Activated CD4-positive, CD25-positive, alpha-beta regulatory T cell treated with anti-CD3 and anti-CD28 coated beads, Interleukin-2, amount 50 U/mL, for 72 hours (primary cell): Measurements from ENCODE around the gene CHMP4A.

Experiments used
- DNase-seq: peaks from one replicate; pipeline ENCODE4 v3.0.0; 2021

Gene CHMP4A, protein sequence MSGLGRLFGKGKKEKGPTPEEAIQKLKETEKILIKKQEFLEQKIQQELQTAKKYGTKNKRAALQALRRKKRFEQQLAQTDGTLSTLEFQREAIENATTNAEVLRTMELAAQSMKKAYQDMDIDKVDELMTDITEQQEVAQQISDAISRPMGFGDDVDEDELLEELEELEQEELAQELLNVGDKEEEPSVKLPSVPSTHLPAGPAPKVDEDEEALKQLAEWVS

DNA sequence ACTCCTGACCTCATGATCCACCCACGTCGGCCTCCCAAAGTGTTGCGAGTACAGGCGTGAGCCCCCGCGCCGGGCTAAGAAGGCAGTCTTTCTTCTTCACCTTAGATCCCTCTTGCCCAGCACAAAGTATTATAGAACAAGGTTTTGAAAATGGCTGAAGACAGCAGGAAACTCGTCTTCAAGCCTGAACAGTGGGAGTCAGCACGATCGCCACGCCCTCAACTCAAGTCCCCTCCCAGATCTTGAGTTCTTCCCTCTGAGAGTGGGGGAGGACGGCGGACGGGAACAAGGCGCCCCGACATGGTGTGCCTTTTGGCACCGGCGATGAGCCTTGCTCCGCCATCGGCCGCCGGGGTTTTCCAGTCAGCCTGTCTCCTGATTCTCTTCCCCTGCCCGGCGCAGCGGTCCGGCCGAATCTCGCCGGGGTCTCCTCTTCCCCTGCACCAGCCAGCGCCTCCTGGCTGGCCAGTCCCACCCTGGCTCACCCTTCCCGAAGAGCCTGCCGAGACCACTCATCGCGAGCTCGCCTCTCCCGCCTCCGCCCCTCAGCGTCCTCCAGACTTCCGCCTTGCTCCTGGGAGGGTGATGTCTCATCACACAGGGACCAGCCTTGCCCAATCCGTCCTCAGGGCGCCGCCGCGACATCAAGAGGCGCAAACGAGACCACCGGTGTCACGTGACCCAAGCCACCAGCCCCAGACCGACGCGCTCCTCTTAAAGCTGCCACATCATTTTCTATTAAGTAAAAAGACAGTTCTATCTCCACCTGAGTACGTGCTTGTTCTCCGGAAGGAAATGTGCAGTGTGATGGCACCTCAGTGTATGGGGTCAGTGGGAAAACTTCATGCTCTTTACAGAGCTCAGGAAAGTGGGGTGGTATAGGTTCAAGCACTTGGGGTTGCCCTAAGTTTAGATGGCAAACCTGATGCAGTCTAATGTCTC is at the start of gene CHMP4A:
TSS of gene CHMP4A (minus strand) at position 565 of the 942 bp plus-strand sequence. CDS start at position 516, 49 bp downstream.
- peak; percentile 91 for DNase-seq

DNA sequence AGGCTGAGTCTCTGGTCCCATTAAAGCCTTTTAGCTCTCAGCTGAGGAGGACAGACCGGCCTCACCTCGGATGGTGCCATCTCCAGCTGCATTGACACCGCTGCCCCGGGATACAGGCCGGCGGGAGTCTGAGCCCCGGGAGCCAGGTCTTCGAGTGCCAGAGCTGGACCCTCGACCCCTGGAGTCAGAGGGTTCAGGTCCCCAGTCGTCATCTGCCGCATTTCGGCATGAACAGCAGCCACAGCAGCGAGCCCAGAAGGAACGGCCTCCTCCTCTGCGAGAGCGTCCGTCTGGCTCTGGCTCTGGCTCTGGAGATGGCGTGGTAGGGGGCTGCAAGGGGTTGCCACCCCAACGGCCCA is 48.7 kb upstream of the CHMP4A start:
- no peak for DNase-seq

DNA sequence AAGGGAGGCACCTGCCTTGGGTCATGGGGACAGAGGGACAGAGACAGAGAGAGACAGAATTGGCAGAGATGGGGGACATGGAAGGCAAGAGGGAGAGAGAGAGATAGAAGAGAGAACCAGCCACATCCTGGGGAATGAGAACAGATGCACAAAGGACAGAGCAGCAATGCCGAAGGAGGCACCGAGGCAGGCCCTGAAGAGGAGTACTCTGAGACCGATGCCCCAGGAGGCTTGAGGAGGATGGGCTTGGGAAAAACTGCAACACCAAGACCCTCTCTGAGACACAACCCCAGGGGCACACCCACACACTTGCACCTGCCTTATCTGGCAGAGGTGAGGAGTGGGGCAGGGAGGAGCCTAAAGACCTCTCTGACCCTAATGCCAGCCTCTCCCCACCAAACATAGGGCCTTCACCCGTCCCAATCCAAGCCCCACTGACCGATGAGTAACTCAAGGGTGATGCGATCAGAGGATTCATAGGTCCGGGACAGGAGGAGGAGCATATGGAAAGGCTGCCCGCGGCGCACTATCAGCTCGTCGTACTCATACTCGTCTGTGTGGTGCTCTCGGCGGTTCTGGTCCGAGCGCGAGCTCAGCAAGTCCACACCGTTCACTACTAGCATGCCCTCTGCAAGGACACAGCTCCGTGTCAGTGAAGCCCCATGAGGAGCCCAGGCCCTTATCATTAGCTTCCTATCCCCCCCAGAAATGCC is 48.1 kb upstream of the CHMP4A start:
- no peak for DNase-seq

DNA sequence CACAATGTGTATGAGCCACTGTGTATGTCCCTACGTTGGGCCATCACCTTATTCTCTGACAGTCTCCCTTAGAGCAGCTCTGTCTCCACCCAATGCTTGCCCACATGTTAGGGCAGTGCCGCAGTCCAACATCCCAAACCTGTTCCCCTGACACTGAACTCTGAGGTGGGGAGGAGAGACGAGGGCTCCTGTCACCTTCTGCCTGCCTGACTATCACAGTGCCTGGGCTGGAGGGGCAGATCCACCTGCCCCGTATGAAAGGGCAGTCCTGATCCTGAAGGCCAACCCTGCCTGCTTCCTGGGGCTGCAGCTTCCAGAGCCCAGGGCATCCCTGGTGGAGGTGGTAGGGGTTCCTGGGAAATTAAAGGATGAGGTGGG is 47.5 kb upstream of the CHMP4A start:
- DNase-seq, result no peak

DNA sequence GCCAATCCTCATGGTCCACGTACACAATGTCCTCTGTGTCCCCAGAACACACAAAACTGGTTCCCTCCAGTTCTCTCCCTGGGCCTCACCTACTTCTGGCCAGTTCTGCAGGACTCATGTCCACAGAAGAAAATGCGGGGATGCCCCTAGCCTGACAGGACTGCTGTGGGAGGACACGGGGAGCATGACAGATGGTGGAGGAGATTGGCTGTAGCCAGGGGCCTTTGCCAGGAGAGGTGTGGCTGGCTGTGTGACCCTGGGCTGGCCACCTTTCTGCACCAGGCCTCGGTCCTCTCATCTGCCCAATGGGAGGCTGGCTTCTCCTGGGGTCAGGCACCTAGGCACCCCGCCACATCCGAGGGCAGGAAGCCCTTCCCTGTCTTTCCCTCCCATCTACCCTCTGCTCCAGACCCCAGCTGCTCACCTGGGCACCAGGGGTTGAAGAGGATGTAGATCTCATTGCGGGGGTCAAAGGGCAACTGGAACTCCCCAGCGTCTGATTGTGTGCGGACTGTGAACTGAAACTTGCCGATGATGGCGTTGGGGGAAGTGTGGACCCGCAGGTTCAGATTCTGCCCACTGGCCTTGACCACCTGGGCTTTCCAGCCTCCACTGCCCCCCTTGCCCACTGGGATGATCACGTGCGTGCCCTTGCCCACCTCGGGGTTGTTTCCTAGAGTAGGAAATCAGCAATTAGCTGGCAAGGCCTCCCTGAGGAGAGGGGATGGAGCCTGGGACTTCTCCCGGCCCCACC is 46.9 kb upstream of the CHMP4A start:
- no peak for DNase-seq

DNA sequence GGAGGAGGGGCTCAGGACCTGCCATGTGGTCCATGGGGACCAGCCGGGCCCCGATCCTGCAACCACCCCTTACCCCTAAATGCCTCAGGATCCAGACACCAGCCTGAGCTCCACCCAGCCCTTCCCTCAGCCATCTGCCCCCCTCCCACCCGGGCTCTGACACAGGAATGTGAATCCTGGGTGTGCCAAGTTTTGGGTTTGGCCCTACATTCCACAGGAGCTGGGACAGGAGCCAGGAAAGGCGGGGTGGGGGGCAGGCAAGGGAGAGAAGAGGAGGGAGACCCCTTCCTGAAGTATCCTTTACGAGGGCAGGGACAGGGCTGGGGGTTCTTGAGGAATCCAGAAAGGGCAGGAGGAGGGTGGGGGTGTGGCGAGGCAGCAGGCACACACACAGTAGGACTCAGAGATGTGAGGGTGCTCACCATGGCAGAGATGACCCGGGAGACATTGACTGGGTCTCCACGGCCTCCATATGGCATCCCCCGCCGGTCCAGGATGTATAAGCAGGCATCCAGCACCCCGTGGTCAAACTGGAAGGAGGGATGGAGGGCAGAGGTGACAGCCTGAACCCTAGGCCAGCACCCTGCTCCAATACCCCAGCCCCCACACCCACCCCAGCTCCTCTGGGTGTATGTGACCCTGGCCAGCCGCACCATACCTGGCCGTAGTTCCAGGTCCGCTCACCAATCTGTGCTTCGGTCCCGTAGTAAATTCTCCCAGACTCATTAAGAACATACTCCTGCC is 46.2 kb upstream of the CHMP4A start:
- no peak for DNase-seq

DNA sequence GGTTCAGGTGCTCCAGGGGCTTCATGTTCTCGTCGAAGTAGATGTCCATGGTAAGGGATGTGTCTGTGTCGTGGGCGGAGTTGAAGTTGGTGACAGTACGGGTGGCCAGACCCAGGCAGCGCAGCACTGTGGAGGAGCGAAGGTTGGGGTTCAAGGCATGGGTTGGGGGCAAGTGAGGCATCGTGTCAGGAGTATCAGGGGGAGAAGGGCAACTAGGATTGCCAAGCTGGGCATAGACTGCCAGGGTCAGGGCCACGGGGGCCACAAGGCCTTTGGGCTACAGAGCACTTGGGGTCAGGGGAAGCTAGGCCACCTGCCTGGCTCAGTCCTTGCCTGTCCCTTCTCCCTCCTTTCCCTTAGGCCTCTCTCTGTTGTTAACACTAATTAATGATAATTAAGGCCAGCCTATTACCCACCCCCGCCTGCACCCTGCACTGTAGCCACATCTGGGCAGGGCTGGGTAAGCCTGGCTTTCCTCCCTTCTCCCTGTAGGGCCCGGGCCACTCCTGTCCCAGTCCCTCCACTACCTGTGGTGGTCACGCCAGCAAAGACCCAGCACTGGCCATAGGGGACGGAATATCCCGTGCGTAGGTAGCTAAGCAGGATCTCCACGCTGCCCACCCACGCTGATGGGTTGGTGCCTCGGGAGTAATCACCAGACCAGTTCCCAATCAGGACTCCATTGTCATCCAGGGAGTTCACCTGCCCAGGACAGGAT is 45.4 kb upstream of the CHMP4A start:
- no peak for DNase-seq

DNA sequence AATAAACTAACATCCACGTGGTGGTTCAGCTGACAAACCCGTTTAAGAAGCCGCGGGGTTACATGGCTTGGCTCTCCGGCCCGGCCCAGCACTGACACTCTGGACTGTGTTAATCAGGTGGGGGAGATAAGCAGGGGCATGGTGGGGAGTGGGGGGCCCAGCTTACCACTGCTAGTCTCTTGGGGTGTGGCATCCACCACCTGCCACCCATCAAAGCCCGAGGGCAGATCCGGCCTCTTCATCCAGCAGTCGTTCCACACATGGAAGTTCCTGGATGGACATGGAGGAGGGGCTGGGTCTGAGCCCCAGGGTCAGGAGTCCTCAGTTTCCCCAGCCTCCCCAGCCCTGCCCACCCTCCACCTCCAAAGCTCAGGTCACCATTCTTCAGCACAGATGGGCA is 44.8 kb upstream of the CHMP4A start:
- DNase-seq, result no peak

DNA sequence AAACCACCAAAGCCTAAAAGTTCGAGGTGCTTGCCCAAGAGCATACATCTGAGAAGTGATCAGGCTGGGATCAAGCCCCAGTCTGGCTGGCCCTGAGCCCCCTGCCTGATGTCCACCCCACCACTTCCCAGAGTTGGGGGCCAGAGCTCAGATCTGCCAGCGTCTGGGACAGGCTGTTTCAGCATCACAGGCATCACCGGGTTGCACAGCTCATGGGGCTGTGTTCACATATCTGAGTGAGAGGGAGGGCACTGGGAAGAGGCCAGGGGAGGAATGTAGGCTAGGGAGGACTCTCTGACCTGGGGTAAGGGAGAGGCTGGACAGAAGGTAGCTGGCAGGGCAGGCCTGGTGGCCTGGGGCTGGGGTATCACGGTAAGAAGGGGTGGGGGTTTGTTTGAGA is 43.7 kb upstream of the CHMP4A start:
- no peak for DNase-seq

DNA sequence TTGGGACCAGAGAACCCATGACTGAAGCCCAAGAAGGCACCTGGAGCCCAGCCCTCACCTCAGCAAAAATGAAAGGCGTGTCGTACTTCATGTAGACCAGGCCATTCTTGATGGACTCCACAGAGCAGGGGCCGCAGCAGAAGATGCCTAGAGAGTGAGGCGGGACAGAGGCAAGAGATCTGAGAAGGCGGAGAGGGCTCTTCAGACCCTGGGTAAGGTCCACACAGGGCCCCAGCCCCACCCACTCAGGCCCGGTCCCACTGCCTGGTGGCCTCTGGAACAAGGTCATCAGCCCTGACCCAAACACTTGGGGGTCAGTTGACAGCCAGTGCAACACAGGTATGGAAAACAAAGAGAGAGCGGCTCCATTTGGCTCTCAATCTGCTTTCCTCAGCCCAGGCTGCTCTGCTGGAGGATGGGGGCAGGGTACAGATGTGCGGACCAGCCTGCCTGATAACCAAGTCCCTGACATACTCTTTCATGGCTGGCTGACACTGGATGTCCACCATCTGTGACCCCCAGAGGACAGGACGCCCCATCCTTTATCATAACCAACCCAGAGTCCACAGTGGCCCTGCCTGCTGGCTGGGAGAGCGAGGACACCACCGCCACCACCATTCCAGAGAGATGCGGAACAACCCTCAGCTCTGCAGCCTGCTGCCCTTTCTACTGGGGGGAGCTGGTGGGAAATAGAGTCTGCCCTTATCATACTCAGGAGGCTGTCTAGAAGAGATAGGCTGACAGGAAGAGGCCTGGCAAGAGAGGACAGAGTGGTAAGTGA is 42.8 kb upstream of the CHMP4A start:
- no peak for DNase-seq

DNA sequence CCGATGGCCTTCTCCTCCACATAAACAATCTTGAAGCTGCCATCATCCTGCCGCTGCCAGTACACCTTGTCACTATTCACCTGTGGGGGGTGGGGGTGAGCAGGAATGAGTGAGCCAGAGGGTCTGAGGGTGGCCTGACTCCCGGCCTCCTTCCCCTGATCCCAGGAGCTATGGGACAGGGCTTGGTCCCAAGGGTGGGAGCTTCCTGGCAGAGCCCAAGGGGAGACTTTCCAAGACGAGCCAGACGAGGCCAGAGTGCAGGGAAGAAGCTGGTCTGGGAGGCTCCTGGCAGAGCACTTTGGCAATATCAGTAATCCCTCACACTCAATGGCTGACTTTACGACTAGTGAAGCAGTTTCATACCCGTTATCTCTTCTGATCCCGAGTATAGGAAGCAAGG is 42.1 kb upstream of the CHMP4A start:
- DNase-seq, result no peak

DNA sequence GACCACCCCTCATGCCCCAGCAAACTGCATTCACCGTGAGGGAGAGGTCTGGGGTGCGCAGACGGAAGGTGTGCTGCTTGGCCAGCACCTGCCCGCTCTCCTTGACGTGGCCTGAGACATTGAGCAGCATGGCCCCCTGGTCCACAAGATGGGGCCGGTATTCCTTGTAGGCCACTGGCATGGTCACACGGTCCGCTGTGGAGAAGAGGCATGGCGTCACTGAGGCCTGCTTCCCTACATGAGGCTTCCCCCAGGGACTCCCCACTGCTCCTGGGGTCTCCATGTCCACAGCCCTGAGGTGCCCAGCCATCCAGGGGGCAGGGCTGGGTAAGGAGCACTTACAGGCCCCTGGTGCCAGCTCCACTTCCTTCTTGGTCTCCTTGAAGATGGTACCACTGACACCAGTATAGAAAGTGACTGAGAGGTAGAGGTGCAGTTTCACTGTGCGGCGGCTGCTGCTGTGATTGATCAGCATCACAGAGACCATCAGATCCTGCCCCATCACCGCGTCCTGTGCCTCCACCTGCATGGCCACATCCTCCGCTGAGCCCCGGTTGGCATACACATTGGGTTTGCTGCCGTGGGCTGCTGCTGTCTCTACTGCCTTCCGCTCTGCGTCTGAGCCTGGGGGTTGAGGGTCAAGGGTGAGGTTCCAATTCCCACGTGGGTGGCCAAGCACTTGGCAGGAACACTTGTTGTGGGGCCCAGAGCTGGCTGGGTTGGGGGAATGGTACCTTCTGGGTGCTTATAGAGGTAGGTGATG is 41.5 kb upstream of the CHMP4A start:
- no peak for DNase-seq

DNA sequence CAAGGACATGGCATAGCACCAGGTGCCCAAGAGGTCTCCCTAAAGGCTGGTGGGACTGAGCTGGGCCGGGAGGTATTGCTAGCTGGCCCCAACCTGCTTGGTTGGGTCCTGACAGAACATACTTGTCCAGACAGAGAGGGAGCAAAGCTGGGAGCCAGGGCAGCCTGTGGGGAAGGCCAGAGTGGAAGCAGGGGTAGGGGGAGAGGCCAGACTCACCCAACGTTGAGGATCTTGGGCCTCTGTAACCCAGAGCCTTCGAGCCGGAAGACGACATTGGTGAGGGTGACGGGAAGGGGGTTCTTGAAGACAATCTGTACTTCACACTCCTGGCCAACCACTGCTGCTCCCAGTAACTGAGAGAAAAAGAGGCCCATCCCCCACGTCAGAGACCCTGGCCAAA is 40.6 kb upstream of the CHMP4A start:
- DNase-seq, result no peak

DNA sequence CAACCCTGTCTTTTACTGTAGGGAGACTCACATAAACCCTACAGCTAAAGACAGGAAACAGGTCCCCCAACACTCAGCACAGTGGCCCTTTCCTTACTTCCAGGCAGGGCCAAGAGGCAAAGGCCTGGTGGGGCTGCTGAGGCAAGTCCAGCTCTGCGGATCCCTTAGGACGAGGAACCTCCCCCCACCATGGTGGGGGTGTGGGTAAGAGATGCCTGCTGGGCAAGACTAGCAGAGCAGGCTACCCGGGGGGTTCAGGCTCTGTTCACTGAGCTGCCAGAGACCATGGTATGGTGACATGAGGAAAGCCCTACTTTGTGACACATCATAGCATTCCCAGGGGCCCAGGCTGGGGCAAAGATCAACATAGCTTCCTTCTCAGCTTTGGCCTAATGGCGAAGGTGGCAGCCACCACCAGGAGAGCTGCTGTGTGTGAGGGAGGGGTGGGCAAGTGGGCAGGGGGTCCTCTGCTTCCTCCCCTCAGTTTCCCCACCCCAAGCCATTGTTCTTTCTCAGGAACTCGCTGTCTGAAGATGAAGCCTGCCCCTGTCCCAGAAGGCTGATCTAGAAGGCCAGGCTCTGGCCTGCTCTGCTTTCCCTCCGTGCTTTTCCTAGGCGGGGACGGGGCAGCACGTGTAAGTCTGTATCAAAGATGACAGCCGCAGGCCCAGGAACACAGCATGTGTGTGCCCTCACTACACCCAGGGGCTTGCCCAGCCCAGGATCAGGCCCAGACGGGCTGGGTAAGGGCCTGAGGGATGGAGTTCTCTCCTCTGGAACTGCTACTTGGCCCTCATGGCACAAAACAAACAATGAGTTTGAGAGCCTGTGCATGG is 39.2 kb upstream of the CHMP4A start:
- DNase-seq, result no peak

DNA sequence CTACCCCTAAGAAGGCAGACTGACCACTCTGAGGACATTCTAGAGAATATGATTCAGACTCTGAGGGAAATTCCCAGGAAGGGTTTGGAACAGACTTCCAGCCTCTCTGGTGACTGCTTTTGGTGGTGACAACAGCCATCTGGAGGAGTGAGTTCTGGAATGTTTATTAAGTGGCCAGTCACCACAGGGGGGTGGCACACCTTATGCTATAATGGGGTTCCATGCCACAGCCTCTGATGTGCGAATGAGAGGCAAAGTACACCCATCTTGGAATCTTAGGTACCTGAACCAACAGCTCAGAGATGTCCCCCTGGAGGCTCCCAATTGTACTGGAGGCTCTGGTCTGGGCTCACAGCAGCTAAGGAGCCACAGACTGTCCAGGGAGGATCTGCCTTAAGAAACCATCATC is 38.6 kb upstream of the CHMP4A start:
- DNase-seq, result no peak

DNA sequence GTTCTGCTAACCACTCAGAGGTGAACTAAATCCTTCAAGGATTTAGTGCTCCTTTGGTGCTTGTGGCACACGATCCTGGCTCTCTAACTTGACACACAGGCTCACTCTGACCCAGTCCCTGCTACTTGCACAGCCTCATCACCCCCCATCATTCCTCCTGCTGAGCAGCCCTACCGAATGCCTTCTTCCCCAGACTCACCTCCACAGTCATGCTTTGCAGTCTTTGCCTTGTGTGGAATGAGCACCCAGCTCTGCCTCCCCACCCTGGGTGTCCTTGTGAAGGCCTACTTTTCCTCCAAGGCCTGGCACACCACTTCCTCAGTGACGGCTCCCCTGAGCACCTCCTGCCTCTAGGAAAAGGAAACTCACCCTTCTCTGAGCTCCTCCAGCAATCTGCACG is 37.1 kb upstream of the CHMP4A start:
- no peak for DNase-seq

DNA sequence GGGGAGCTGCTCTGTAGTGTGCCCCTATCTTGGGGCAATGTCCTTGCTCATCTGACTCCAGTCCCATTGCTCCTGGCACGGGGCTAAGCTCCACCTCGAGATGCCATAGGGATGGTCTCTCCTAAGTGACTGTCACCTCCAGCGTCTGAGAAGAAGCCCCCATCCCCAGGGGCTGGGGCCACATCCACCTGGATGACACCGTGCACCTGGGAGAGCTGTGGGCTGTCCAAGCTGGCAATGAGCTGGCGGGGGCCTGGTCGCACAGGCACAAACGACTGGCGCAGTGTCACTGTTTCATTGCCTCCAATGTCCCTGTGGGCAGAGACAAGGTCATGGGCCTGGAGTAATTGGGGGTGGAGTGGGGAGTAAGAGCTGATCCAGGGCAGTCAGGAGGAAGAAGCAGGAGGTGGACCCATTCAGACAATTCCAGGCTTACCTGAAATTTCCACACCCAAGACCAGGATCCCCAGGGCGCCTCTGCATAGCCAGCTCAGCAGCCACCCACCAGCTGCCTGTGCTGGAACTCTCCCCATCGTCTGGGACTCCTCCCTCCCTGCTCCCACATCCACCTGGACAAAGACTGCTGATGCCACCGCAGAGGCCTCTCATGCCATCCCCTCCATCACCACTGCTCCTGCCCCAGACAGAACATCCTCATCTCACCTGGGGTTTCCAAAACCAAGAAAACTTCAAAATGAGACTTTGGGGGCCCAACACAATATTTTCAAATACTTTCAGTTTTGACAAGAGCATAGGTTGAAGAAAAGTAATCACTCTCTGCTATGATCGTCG is 36.1 kb upstream of the CHMP4A start:
- peak; percentile 20 for DNase-seq

DNA sequence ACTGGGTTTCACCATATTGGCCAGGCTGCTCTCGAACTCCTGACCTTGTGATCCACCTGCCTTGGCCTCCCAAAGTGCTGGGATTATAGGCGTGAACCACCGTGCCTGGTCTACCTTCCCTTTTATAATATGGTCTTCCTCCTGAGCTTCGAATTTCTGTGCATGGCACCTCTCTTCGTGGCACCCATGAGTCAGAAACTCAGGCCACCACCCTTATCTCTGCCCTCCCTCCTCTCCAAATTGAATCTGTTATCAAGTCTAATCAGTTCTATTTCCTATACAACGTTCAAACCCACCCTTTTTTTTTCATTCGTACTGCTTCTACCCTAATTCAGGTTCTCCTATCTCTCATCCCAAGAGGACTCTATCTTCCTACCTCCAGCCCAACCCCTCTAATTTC is 34.1 kb upstream of the CHMP4A start:
- DNase-seq, result no peak
